ENCODE measurements around the gene MRM1.

MRM1 gene

GRCh38 chr17:36614933-36615332 is 13.6 kb downstream of the MRM1 start:
- no peak overlapping the region for H3K4me3 Mint-ChIP-seq
- H3K9me3 Mint-ChIP-seq, result no peaks in the 10 kb centered on the region
- TF ChIP-seq CTCF (IDR thresholded peaks at IDR 0.05; ENCODE audit: unreplicated experiment in 3 of 3), result no peak
- peaks cover 16% of the 10 kb centered on the region for H3K4me1 Mint-ChIP-seq
- peaks cover 22% of the 10 kb centered on the region for H3K27me3 Mint-ChIP-seq (ENCODE audit: low read depth)
- peak overlapping the region in 1 of 3 experiments; percentile 46 for H3K27ac Mint-ChIP-seq
- no peaks in the 10 kb centered on the region for H3K36me3 Mint-ChIP-seq (ENCODE audit: low read depth)

GRCh38 chr17:36616061-36617029 is 15.0 kb downstream of the MRM1 start:
- Mint-ChIP-seq H3K4me1 (peaks cover 16% of the 10 kb centered on the region), H3K36me3 (ENCODE audit: low read depth) (no peaks in the 10 kb centered on the region), H3K27me3 (ENCODE audit: low read depth) (peaks cover 22% of the 10 kb centered on the region), H3K9me3 (no peaks in the 10 kb centered on the region), H3K4me3 (no peak overlapping the region), H3K27ac (no peak overlapping the region)
- TF ChIP-seq CTCF (IDR thresholded peaks at IDR 0.05; ENCODE audit: unreplicated experiment in 3 of 3), result no peak

- Mint-ChIP-seq H3K27me3 (ENCODE audit: low read depth) (peaks cover 27% of the 10 kb centered on the region), H3K4me3 (no peak overlapping the region), H3K4me1 (peaks cover 16% of the 10 kb centered on the region), H3K9me3 (no peaks in the 10 kb centered on the region), H3K27ac (no peak overlapping the region), H3K36me3 (ENCODE audit: low read depth) (no peaks in the 10 kb centered on the region)
- TF ChIP-seq CTCF (IDR thresholded peaks at IDR 0.05; ENCODE audit: unreplicated experiment in 3 of 3), result no peak
Measured at GRCh38 chr17:36617773-36618172, 16.4 kb downstream of the MRM1 start.

- Mint-ChIP-seq H3K4me1 (no peaks in the 10 kb centered on the region), H3K9me3 (no peaks in the 10 kb centered on the region), H3K27me3 (ENCODE audit: low read depth) (peaks cover 31% of the 10 kb centered on the region), H3K36me3 (ENCODE audit: low read depth) (no peaks in the 10 kb centered on the region), H3K27ac (no peak overlapping the region), H3K4me3 (no peak overlapping the region)
- no peak for TF ChIP-seq CTCF (IDR thresholded peaks at IDR 0.05; ENCODE audit: unreplicated experiment in 3 of 3)
Measured at GRCh38 chr17:36623281-36623680, 21.9 kb downstream of the MRM1 start.

- Mint-ChIP-seq H3K9me3 (no peaks in the 10 kb centered on the region), H3K4me3 (no peak overlapping the region), H3K4me1 (peaks cover 3% of the 10 kb centered on the region), H3K27me3 (ENCODE audit: low read depth) (peaks cover 28% of the 10 kb centered on the region), H3K36me3 (ENCODE audit: low read depth) (no peaks in the 10 kb centered on the region), H3K27ac (no peak overlapping the region)
- TF ChIP-seq CTCF (IDR thresholded peaks at IDR 0.05; ENCODE audit: unreplicated experiment in 3 of 3), result no peak
Measured at GRCh38 chr17:36625188-36625587, 23.8 kb downstream of the MRM1 start.

GRCh38 chr17:36627101-36627500 is 25.7 kb downstream of the MRM1 start:
- no peak overlapping the region for H3K27ac Mint-ChIP-seq
- H3K27me3 Mint-ChIP-seq (ENCODE audit: low read depth), result peaks cover 40% of the 10 kb centered on the region
- peaks cover 8% of the 10 kb centered on the region for H3K4me1 Mint-ChIP-seq
- TF ChIP-seq CTCF (IDR thresholded peaks at IDR 0.05; ENCODE audit: unreplicated experiment in 3 of 3), result no peak
- no peaks in the 10 kb centered on the region for H3K36me3 Mint-ChIP-seq (ENCODE audit: low read depth)
- H3K4me3 Mint-ChIP-seq, result no peak overlapping the region
- H3K9me3 Mint-ChIP-seq, result no peaks in the 10 kb centered on the region

Measured in nephron (organoid).